Naive thymus-derived CD8-positive, alpha-beta T cell (primary cell): ENCODE data around the gene CROCC2. TPM values are rescaled to one million over a fixed set of nuclear protein-coding genes. Genes with fewer than 3 reads are reported as not detected.

Experiments used
- ATAC-seq, 2 donors: fragments of 150-1000 bp; cut with Tn5 transposase in 1 of 2; sonication (Bioruptor Pico), chemical (Tn5 transposase) in 1 of 2; 1 replicate in 1 of 2; 2 replicates in 1 of 2; pipeline ENCODE4 v1.10.0; 2021; ENCODE audit warnings: mild to moderate bottlenecking in 2 of 2, moderate library complexity in 2 of 2
- POLR2A ChIA-PET: fragments of 350-600 bp; sonication (Branson Sonifier 250); formaldehyde crosslinking; loops from one replicate; lab custom pipeline; 2021; ENCODE audit warnings: antibody characterized with exemption; lab: Charles Lee
- DNase-seq, 10 donors: peaks; one replicate each; pipeline versions ENCODE4 v3.0.0 to v3.0.0-alpha.2; 2020 to 2022
- H3K27ac Mint-ChIP-seq, 10 donors: one replicate each; pipeline ENCODE4 v1.8.0; 2020 to 2022; ENCODE audit warnings: mild to moderate bottlenecking in 10 of 10, mixed read lengths in 10 of 10, moderate library complexity in 4 of 10, inconsistent platforms in 1 of 10
- H3K27me3 Mint-ChIP-seq, 5 donors: one replicate each; pipeline ENCODE4 v1.8.0; 2021 to 2022; ENCODE audit warnings: mixed read lengths in 5 of 5
- H3K36me3 Mint-ChIP-seq, 3 donors: one replicate each; pipeline ENCODE4 v1.8.0; 2020 to 2022; ENCODE audit warnings: mixed read lengths in 3 of 3, mild to moderate bottlenecking in 2 of 3, inconsistent platforms in 1 of 3
- H3K4me1 Mint-ChIP-seq, 4 donors: one replicate each; pipeline ENCODE4 v1.8.0; 2021 to 2022; ENCODE audit warnings: mixed read lengths in 4 of 4
- H3K4me3 Mint-ChIP-seq, 10 donors: one replicate each; pipeline ENCODE4 v1.8.0; 2020 to 2022; ENCODE audit warnings: mild to moderate bottlenecking in 10 of 10, mixed read lengths in 10 of 10, moderate library complexity in 6 of 10, inconsistent platforms in 1 of 10
- H3K9me3 Mint-ChIP-seq, 9 donors: one replicate each; pipeline ENCODE4 v1.8.0; 2020 to 2022; ENCODE audit warnings: mixed read lengths in 9 of 9, mild to moderate bottlenecking in 3 of 9, inconsistent platforms in 1 of 9, moderate library complexity in 1 of 9
- polyA plus RNA-seq, 3 donors: library from polyadenylated mRNA; unstranded; fragments of 300-500 nt; fragmentation: Illumina TruSeq; gene quantifications; one replicate each; pipeline ENCODE4 v1.2.3, GENCODE V29; 2021
- total RNA-seq, 8 experiments: library from RNA in 2 of 8; stranded (reverse) in 2 of 8; gene quantifications; one replicate each; pipeline ENCODE4 v1.2.3 and lab custom pipeline; 2021 to 2026

Gene CROCC2
- total and polyA plus RNA-seq, 5 experiments from 2014 or later = not detected

DNA sequence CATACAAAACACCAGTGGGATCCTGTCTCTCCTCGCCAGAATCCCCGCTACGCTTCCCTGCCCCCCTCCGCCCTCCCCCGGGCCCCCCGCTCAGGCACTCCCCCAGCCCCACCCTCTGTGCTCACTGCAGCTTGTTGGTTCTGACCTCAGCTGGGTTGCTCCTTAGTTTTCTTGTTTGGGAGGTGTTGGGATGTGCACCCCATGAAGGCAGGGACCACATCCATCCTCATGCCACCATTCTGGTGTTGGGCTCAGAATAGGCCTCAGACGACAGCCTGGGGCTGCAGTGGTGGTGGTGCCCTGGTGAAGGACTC is 96.9 kb downstream of the CROCC2 start:
- H3K9me3 Mint-ChIP-seq = peaks cover 5 to 31% (median 15%) of the 10 kb centered on the region in 9 donors
- peak overlapping the region in 3 of 10 donors; percentile 18 to 91 (median 61) for H3K27ac Mint-ChIP-seq
- H3K36me3 Mint-ChIP-seq = peaks cover 10 to 19% (median 15%) of the 10 kb centered on the region in 3 donors
- peaks cover 0 to 12% (median 2%) of the 10 kb centered on the region in 5 donors for H3K27me3 Mint-ChIP-seq
- no peak for DNase-seq
- peaks cover 23 to 56% (median 37%) of the 10 kb centered on the region in 4 donors for H3K4me1 Mint-ChIP-seq
- ATAC-seq = no peak
- POLR2A ChIA-PET = interaction anchor here (0.9 kb wide), 2 partner anchors 9 to 19 kb away, joined by 3 to 5 read pairs; no protein-coding TSS in a partner anchor
- peak overlapping the region in 1 of 10 donors; percentile 26 for H3K4me3 Mint-ChIP-seq

- peaks cover 10 to 19% (median 15%) of the 10 kb centered on the region in 3 donors for H3K36me3 Mint-ChIP-seq
- no peak overlapping the region for H3K4me3 Mint-ChIP-seq
- H3K4me1 Mint-ChIP-seq = peaks cover 25 to 59% (median 40%) of the 10 kb centered on the region in 4 donors
- peak overlapping the region in 2 of 10 donors; percentile 18 to 77 for H3K27ac Mint-ChIP-seq
- POLR2A ChIA-PET = interaction anchor here (0.9 kb wide), 2 partner anchors 8 to 20 kb away, joined by 3 to 5 read pairs; no protein-coding TSS in a partner anchor
- H3K27me3 Mint-ChIP-seq = peaks cover 0 to 12% (median 2%) of the 10 kb centered on the region in 5 donors
- H3K9me3 Mint-ChIP-seq = peaks cover 5 to 31% (median 15%) of the 10 kb centered on the region in 9 donors
- DNase-seq = no peak
- no peak for ATAC-seq
Measured at GRCh38 chr2:241003369-241003768, 97.2 kb downstream of the CROCC2 start.

DNA sequence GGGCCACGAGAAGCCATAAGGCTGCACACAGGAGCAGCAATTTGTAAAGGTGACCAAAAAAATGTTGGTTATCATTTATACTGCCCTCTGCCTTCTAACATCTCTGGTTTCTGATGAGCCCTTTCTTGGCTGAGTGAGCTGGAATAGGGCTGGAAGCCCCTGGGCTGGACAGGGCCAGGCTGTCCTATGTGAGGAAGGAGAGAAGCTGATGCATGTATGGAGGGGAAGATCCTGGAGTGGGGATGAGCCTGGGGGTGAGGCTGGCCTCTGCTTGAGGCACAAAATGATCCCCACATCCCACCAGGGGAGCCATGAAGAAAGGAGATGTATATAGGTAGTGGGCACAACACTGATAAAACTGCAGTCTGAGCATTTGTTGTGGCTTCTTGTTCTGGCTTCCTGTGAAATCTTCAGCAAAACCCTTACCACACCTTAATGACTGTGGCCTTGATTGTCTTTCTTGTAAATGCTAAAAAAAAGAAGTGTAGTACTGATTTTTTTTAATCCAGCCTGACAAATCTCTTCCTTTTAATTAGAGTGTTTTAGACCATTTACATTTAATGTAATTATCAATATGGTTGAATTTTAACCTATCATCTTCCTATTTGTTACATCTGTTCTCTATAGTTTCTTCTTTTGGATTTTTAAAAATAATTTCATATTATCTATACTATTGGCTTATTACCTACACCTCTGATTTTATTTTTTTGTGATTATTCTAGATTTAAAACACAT is 97.9 kb downstream of the CROCC2 start:
- POLR2A ChIA-PET = no interaction called here
- ATAC-seq (no peak), DNase-seq (peak in 1 of 10 donors; percentile 20)
- H3K27me3 Mint-ChIP-seq = peaks cover 0 to 12% (median 2%) of the 10 kb centered on the region in 5 donors
- peaks cover 31 to 66% (median 46%) of the 10 kb centered on the region in 4 donors for H3K4me1 Mint-ChIP-seq
- peak overlapping the region in 8 of 10 donors; percentile 18 to 77 (median 58) for H3K27ac Mint-ChIP-seq
- H3K36me3 Mint-ChIP-seq = peaks cover 10 to 19% (median 15%) of the 10 kb centered on the region in 3 donors
- H3K9me3 Mint-ChIP-seq = peaks cover 5 to 31% (median 15%) of the 10 kb centered on the region in 9 donors
- H3K4me3 Mint-ChIP-seq = peak overlapping the region in 4 of 10 donors; percentile 1 to 71 (median 15)

DNA sequence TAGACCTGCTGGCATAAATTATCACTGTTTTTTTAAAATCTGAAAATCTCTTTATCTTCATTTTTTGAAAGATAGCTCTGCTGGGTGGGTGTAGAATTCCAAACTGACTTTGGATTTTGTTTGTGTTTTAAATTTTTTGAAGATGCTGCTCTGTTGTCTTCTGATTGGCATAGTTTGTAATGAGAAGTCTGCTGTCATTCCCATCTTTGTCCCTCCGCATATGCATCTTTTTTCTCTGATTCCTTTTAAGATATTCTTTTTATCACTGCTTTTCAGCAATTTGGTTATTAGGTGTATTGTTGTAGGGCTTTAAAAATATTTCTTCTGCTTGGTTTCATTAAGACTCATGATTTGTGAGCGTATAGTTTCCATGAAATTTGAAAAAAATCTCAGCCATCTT is 99.4 kb downstream of the CROCC2 start:
- peaks cover 0 to 5% (median 0%) of the 10 kb centered on the region in 5 donors for H3K27me3 Mint-ChIP-seq
- POLR2A ChIA-PET = no interaction called here
- peaks cover 30 to 69% (median 50%) of the 10 kb centered on the region in 4 donors for H3K4me1 Mint-ChIP-seq
- no peak for DNase-seq
- peak overlapping the region in 3 of 10 donors; percentile 48 to 81 (median 69) for H3K27ac Mint-ChIP-seq
- no peak for ATAC-seq
- peak overlapping the region in 1 of 10 donors; percentile 21 for H3K4me3 Mint-ChIP-seq
- H3K9me3 Mint-ChIP-seq = peaks cover 5 to 31% (median 15%) of the 10 kb centered on the region in 9 donors
- H3K36me3 Mint-ChIP-seq = peaks cover 10 to 15% (median 15%) of the 10 kb centered on the region in 3 donors

- Mint-ChIP-seq H3K4me3 (peak overlapping the region in 3 of 10 donors; percentile 6 to 47 (median 35)), H3K36me3 (peaks cover 10 to 15% (median 13%) of the 10 kb centered on the region in 3 donors), H3K9me3 (peaks cover 5 to 31% (median 15%) of the 10 kb centered on the region in 9 donors), H3K4me1 (peaks cover 30 to 69% (median 47%) of the 10 kb centered on the region in 4 donors), H3K27me3 (no peaks in the 10 kb centered on the region), H3K27ac (peak overlapping the region; percentile 9 to 88 (median 72))
- ATAC-seq = no peak
- no peak for DNase-seq
- POLR2A ChIA-PET = no interaction called here
Measured at GRCh38 chr2:241006412-241006811, 100.3 kb downstream of the CROCC2 start.

- POLR2A ChIA-PET = no interaction called here
- no peak for DNase-seq
- Mint-ChIP-seq H3K27ac (peak overlapping the region in 7 of 10 donors; percentile 20 to 88 (median 79)), H3K4me3 (peak overlapping the region in 1 of 10 donors; percentile 35), H3K9me3 (peaks cover 5 to 31% (median 15%) of the 10 kb centered on the region in 9 donors), H3K36me3 (peaks cover 10 to 15% (median 11%) of the 10 kb centered on the region in 3 donors), H3K4me1 (peaks cover 28 to 70% (median 50%) of the 10 kb centered on the region in 4 donors), H3K27me3 (no peaks in the 10 kb centered on the region)
- ATAC-seq = no peak
Measured at GRCh38 chr2:241007111-241007510, 101.0 kb downstream of the CROCC2 start.

GRCh38 chr2:241007880-241008710 is 102.0 kb downstream of the CROCC2 start:
- H3K9me3 Mint-ChIP-seq = peaks cover 5 to 31% (median 15%) of the 10 kb centered on the region in 9 donors
- ATAC-seq = no peak
- H3K27ac Mint-ChIP-seq = peak overlapping the region; percentile 77 to 97 (median 95)
- peaks cover 35 to 74% (median 59%) of the 10 kb centered on the region in 4 donors for H3K4me1 Mint-ChIP-seq
- H3K27me3 Mint-ChIP-seq = no peaks in the 10 kb centered on the region
- no peak for DNase-seq
- H3K36me3 Mint-ChIP-seq = peaks cover 8 to 15% (median 10%) of the 10 kb centered on the region in 3 donors
- H3K4me3 Mint-ChIP-seq = peak overlapping the region in 8 of 10 donors; percentile 19 to 90 (median 78)
- POLR2A ChIA-PET = interaction anchor here (1.0 to 3.3 kb wide), 4 partner anchors 11 to 142 kb away, joined by 3 to 31 read pairs (median 14); partner anchors contain the start of genes MTERF4, PASK, PPP1R7 and SNED1

DNA sequence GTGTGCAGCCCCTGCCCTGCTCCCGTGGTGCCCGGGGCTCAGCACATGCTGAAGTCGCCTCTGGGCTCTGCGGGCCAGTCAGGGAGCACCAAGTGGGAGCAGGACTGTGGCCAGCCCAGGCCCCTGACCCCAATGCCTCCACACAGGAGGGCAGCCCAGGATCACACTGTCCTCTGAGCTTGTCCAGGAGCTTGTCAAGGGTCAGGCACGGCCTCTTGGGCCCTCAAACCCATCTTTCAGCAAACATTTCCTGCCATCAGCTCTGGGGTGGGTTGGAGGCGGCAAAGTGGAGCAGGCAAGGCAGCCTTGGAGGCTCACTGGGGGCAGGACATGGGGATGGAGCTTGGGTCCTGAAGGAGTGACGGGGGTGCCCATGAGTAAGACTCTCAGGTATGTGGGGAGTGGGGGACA is 102.6 kb downstream of the CROCC2 start:
- Mint-ChIP-seq H3K27me3 (no peaks in the 10 kb centered on the region), H3K36me3 (peaks cover 5 to 10% (median 10%) of the 10 kb centered on the region in 3 donors), H3K4me3 (peak overlapping the region; percentile 31 to 90 (median 78)), H3K27ac (peak overlapping the region; percentile 88 to 97 (median 96)), H3K4me1 (peaks cover 35 to 78% (median 60%) of the 10 kb centered on the region in 4 donors), H3K9me3 (peaks cover 5 to 25% (median 11%) of the 10 kb centered on the region in 9 donors)
- DNase-seq = no peak
- POLR2A ChIA-PET = interaction anchor here (1.0 to 3.3 kb wide), 10 partner anchors 11 to 141 kb away, joined by 3 to 31 read pairs (median 6); partner anchors contain the start of genes MTERF4, PASK, PPP1R7 and SNED1
- ATAC-seq = no peak

GRCh38 chr2:241009191-241009590 is 103.1 kb downstream of the CROCC2 start:
- H3K27me3 Mint-ChIP-seq = no peaks in the 10 kb centered on the region
- H3K4me3 Mint-ChIP-seq = peak overlapping the region; percentile 48 to 90 (median 78)
- POLR2A ChIA-PET = interaction anchor here (0.9 to 3.3 kb wide), 20 partner anchors 8 to 141 kb away, joined by 3 to 31 read pairs (median 6); partner anchors contain the start of genes MTERF4, PASK, PPP1R7 and SNED1
- peaks cover 33 to 75% (median 58%) of the 10 kb centered on the region in 4 donors for H3K4me1 Mint-ChIP-seq
- DNase-seq (no peak), ATAC-seq (no peak)
- peaks cover 2 to 10% (median 8%) of the 10 kb centered on the region in 3 donors for H3K36me3 Mint-ChIP-seq
- peaks cover 5 to 20% (median 9%) of the 10 kb centered on the region in 9 donors for H3K9me3 Mint-ChIP-seq
- peak overlapping the region; percentile 88 to 97 (median 96) for H3K27ac Mint-ChIP-seq

GRCh38 chr2:241009601-241010530 is 103.7 kb downstream of the CROCC2 start:
- Mint-ChIP-seq H3K4me3 (peak overlapping the region; percentile 58 to 90 (median 78)), H3K36me3 (peaks cover 6 to 10% (median 8%) of the 10 kb centered on the region in 3 donors), H3K4me1 (peaks cover 37 to 82% (median 61%) of the 10 kb centered on the region in 4 donors), H3K27ac (peak overlapping the region; percentile 88 to 97 (median 96)), H3K9me3 (peaks cover 5 to 16% (median 9%) of the 10 kb centered on the region in 9 donors), H3K27me3 (no peaks in the 10 kb centered on the region)
- POLR2A ChIA-PET = interaction anchor here (0.7 to 3.3 kb wide), 26 partner anchors 9 to 140 kb away, joined by 3 to 31 read pairs (median 4); partner anchors contain the start of genes MTERF4, PASK, PPP1R7 and SNED1
- peak; percentile 75 to 87 for ATAC-seq
- DNase-seq = peak; percentile 43 to 85 (median 68)
